Sigmoid colon (tissue), 7 donors: ENCODE measurements around the gene MAPK8IP3. TPM values are rescaled to one million over a fixed set of nuclear protein-coding genes. Genes with fewer than 3 reads are reported as not detected.

Experiments used
- DNase-seq: peaks from one replicate; pipeline ENCODE4 v3.0.0-alpha.2; 2019
- H3K27ac ChIP-seq, 4 donors: fragments of 200-600 bp; sonication (generic); one replicate each; pipeline ENCODE4 v1.5.1; 2016 to 2019; ENCODE audit warnings: mild to moderate bottlenecking in 1 of 4
- H3K27me3 ChIP-seq, 3 donors: fragments of 200-600 bp; sonication (generic); one replicate each; pipeline ENCODE4 v1.5.1; 2019; ENCODE audit warnings: mild to moderate bottlenecking in 1 of 3
- H3K36me3 ChIP-seq, 4 donors: fragments of 200-600 bp; sonication (generic); one replicate each; pipeline ENCODE4 v1.5.1; 2016 to 2019
- H3K4me1 ChIP-seq, 4 donors: fragments of 200-600 bp; sonication (generic); one replicate each; pipeline ENCODE4 v1.5.1; 2017 to 2019
- H3K4me3 ChIP-seq, 4 donors: fragments of 200-600 bp; sonication (generic); one replicate each; pipeline ENCODE4 v1.5.1; 2017 to 2019; ENCODE audit warnings: mild to moderate bottlenecking in 2 of 4, moderate library complexity in 1 of 4
- H3K9me3 ChIP-seq, 4 donors: fragments of 200-600 bp in 3 of 4; sonication (generic) in 3 of 4; one replicate each; pipeline versions ENCODE4 v1.5.1 to v1.6.1; 2013 to 2019
- EP300 ChIP-seq, 4 donors: sonication (generic); formaldehyde crosslinking; IDR thresholded peaks; one replicate each; pipeline ENCODE4 v1.6.1; 2017; ENCODE audit warnings: antibody characterized with exemption in 4 of 4
- POLR2A ChIP-seq, 2 donors: fragments of 450-650 bp; IDR thresholded peaks; one replicate each; pipeline ENCODE4 v1.6.1; 2016; ENCODE audit warnings: antibody characterized with exemption in 2 of 2, mild to moderate bottlenecking in 2 of 2, moderate library complexity in 2 of 2
- POLR2AphosphoS5 ChIP-seq, 4 donors: sonication (generic); formaldehyde crosslinking; IDR thresholded peaks; one replicate each; pipeline ENCODE4 v1.6.1; 2017; ENCODE audit warnings: antibody characterized with exemption in 4 of 4
- WGBS, 2 donors: extraction: QIAGEN DNeasy Blood & Tissue Kit; methylation state at CpG; one replicate each; pipeline ENCODE4 v1.1.7; 2013; 5-methylcytosine and 5-hydroxymethylcytosine counted together
- intact Hi-C: fragments of 100-400 bp; cut with DNase I; formaldehyde crosslinking; loops from one replicate; pipeline ENCODE4 v1.15.1; 2023
- polyA plus RNA-seq, 3 donors: library from polyadenylated mRNA; stranded (reverse); fragments of 200-250 nt; gene quantifications; one replicate each; pipeline ENCODE4 v1.2.3, GENCODE V29; 2013
- total RNA-seq, 4 donors: library from RNA; depleted of rRNA; stranded (reverse); fragments of >200 nt; gene quantifications; one replicate each; pipeline ENCODE4 v1.1.0, GENCODE V29; 2016
- TF ChIP-seq, protein P1 (sequence below), 4 experiments: fragments of 450-650 bp in 3 of 4; fragments of 200-600 bp in 1 of 4; IDR thresholded peaks; one replicate each; pipeline ENCODE4 v1.5.1; 2016 to 2019; ENCODE audit warnings: antibody characterized with exemption in 4 of 4, mild to moderate bottlenecking in 3 of 4, moderate library complexity in 2 of 4
- donor health status: healthy with polysubstance abuse.
- donor health status: Bipolar disorder and iron deficiency.
- donor health status: healthy.

MAPK8IP3 gene
- total and polyA plus RNA-seq, 7 donors: 3.6 to 80.9 (median 22.4) TPM

DNA sequence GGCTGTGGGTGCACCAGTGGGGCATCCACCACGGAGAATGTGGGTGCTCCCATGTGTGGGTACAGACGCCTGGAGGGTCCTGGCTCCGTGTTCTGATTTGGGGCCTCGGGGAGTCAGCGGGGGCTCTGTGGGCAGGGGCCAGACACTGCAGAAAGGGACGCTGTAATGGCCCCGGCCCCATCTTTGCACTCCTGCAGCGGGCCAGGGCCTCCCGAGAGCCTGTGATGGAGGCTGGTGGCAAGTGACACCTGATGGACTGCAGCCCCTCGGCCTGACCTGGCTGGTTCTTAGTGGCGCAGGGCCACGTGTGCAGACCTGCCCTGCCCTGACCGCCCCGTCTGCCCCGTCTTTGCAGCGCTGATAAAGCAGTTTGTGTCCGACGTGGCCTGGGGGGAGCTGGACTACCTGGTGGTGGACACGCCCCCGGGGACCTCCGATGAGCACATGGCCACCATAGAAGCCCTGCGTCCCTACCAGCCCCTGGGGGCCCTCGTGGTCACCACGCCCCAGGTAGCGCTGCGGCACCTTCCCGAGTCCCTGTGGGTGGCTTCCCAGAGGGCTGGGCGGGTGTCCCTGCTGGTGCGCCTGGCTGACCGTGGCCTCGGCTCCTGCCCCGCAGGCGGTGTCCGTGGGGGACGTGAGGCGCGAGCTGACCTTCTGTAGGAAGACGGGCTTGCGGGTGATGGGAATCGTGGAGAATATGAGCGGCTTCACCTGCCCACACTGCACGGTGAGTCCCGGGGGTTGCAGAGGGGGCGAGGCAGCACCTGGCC lies 81.5 kb downstream of the MAPK8IP3 start:
- no peaks in the 10 kb centered on the region for H3K9me3 ChIP-seq
- no peak for DNase-seq
- H3K4me3 ChIP-seq: no peak overlapping the region
- 94 to 96% methylated on average over 44 of the region's 44 CpGs for WGBS, 2 donors
- intact Hi-C loops: no loop called here
- TF ChIP-seq EP300 (IDR thresholded peaks at IDR 0.05) (no peak), POLR2AphosphoS5 (IDR thresholded peaks at IDR 0.05) (no peak), POLR2A (IDR thresholded peaks at IDR 0.05) (no peak)
- TF ChIP-seq, protein P1, sequence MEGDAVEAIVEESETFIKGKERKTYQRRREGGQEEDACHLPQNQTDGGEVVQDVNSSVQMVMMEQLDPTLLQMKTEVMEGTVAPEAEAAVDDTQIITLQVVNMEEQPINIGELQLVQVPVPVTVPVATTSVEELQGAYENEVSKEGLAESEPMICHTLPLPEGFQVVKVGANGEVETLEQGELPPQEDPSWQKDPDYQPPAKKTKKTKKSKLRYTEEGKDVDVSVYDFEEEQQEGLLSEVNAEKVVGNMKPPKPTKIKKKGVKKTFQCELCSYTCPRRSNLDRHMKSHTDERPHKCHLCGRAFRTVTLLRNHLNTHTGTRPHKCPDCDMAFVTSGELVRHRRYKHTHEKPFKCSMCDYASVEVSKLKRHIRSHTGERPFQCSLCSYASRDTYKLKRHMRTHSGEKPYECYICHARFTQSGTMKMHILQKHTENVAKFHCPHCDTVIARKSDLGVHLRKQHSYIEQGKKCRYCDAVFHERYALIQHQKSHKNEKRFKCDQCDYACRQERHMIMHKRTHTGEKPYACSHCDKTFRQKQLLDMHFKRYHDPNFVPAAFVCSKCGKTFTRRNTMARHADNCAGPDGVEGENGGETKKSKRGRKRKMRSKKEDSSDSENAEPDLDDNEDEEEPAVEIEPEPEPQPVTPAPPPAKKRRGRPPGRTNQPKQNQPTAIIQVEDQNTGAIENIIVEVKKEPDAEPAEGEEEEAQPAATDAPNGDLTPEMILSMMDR (IDR thresholded peaks at IDR 0.05): no peak
- no peaks in the 10 kb centered on the region for H3K27me3 ChIP-seq
- no peak overlapping the region for H3K27ac ChIP-seq
- peaks cover 0 to 28% (median 21%) of the 10 kb centered on the region in 4 donors for H3K4me1 ChIP-seq
- peaks cover 0 to 61% (median 32%) of the 10 kb centered on the region in 4 donors for H3K36me3 ChIP-seq

DNA sequence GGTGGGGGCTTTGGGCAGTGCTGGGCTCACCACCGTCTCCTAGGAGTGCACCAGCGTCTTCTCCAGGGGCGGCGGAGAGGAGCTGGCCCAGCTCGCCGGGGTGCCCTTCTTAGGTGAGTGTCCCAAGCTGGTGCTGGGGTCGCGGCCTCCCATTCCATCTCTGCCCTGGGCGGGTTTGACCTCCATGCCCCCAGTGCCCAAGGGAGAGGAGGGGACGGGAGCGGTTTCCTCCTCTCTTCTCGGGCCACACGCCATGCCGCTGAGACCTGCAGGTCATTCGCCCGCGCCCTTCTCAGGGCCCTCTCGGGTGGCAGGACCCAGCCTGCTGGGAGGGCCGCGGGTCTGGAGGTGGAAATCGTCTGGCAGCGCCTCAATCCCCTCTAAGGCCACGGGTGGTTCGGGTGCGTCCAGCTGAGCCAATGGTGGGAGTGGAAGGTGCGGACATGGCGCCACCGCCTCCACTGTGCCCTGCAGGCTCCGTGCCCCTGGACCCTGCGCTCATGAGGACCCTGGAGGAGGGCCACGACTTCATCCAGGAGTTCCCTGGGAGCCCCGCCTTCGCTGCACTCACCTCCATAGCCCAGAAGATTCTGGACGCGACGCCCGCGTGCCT lies 82.2 kb downstream of the MAPK8IP3 start:
- H3K36me3 ChIP-seq: peaks cover 0 to 61% (median 32%) of the 10 kb centered on the region in 4 donors

DNA sequence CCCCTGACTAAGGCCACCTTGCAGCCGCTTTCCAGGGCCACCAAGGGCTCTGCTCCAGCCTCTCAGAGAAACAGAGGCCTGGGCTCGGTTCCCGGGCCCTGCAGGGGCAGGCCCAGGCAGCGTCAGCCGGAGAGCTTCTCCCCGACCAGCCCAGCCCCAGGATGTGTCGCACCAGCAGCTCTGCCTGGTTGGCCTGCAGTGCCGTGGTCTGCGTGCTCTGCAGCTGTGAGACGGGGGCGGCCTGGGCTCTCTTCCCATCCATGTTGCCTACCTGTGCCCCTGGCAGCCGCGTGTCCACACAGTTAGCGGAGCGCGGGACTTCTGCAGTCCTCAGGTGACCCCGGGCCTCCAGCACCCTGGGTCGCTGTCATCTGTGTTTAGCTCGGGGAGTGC lies 82.7 kb downstream of the MAPK8IP3 start:
- H3K4me1 ChIP-seq: peaks cover 0 to 23% (median 16%) of the 10 kb centered on the region in 4 donors
- no peaks in the 10 kb centered on the region for H3K9me3 ChIP-seq
- H3K27ac ChIP-seq: no peak overlapping the region
- 78 to 87% methylated on average over 19 of the region's 19 CpGs for WGBS, 2 donors
- TF ChIP-seq POLR2A (IDR thresholded peaks at IDR 0.05) (no peak), EP300 (IDR thresholded peaks at IDR 0.05) (no peak), POLR2AphosphoS5 (IDR thresholded peaks at IDR 0.05) (no peak)
- TF ChIP-seq, protein P1 (IDR thresholded peaks at IDR 0.05): no peak
- H3K36me3 ChIP-seq: peaks cover 0 to 61% (median 32%) of the 10 kb centered on the region in 4 donors
- no peaks in the 10 kb centered on the region for H3K27me3 ChIP-seq
- DNase-seq: peak; percentile 58
- H3K4me3 ChIP-seq: no peak overlapping the region
- intact Hi-C loops: no loop called here

More for the DNA sequence above, 82.2 kb downstream of the MAPK8IP3 start:
- 94 to 95% methylated on average over 38 of the region's 38 CpGs for WGBS, 2 donors
- Histone ChIP-seq H3K4me3 (no peak overlapping the region), H3K9me3 (no peaks in the 10 kb centered on the region), H3K27ac (no peak overlapping the region), H3K4me1 (peaks cover 0 to 27% (median 21%) of the 10 kb centered on the region in 4 donors), H3K27me3 (no peaks in the 10 kb centered on the region)
- TF ChIP-seq, protein P1 (IDR thresholded peaks at IDR 0.05): no peak
- TF ChIP-seq POLR2AphosphoS5 (IDR thresholded peaks at IDR 0.05): no peak
- TF ChIP-seq POLR2A (IDR thresholded peaks at IDR 0.05): no peak
- no peak for TF ChIP-seq EP300 (IDR thresholded peaks at IDR 0.05)
- intact Hi-C loops: no loop called here
- DNase-seq: peak; percentile 65

DNA sequence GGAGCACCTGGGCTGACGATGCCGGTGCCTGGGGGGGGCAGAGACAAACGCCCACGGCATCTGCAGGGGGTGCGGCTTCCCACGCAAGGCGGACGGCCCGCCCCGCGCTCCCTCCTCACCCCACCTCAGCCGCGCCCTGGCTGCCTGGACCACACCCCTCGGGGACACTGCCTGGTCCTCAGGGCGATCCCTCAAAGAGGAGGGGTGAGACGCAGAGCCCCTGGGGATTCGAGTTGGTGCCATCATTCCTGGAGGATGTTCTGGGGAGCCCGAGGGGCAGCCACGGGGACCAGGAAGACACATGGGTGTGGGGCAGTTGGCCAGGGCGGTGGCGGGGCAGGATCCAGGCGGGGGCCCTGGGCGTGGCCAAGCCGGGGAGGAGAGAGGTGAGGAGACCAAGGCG lies 83.6 kb downstream of the MAPK8IP3 start:
- 51 to 85% methylated on average over 25 of the region's 25 CpGs for WGBS, 2 donors
- peaks cover 0 to 61% (median 32%) of the 10 kb centered on the region in 4 donors for H3K36me3 ChIP-seq
- H3K27me3 ChIP-seq: no peaks in the 10 kb centered on the region
- intact Hi-C loops: no loop called here
- H3K9me3 ChIP-seq: no peaks in the 10 kb centered on the region
- H3K4me3 ChIP-seq: no peak overlapping the region
- TF ChIP-seq, protein P1 (IDR thresholded peaks at IDR 0.05): no peak
- no peak for TF ChIP-seq EP300 (IDR thresholded peaks at IDR 0.05)
- no peak for TF ChIP-seq POLR2AphosphoS5 (IDR thresholded peaks at IDR 0.05)
- no peak for TF ChIP-seq POLR2A (IDR thresholded peaks at IDR 0.05)
- peak; percentile 58 for DNase-seq
- no peak overlapping the region for H3K27ac ChIP-seq
- H3K4me1 ChIP-seq: peaks cover 0 to 14% (median 7%) of the 10 kb centered on the region in 4 donors
